HG03196 (cell line): ENCODE data around the gene EPB41L2.
"Not testable (repeated sequence)": the region's sequence is repeated elsewhere in the genome, so short reads cannot be mapped to it uniquely, and the experiment has no call there.

Experiments used
- ATAC-seq: cut with Tn5 transposase; IDR thresholded peaks from one replicate; pipeline ENCODE4 v1.9.1; 2021; ENCODE audit not compliant: unreplicated experiment

Gene EPB41L2

GRCh38 chr6:131063028-131063763, at the start of gene EPB41L2:
Gene EPB41L2 (minus strand): TSS chr6:131063245. CDS start chr6:130956485, 106,760 bp downstream.
- ATAC-seq = peak; percentile 72

DNA sequence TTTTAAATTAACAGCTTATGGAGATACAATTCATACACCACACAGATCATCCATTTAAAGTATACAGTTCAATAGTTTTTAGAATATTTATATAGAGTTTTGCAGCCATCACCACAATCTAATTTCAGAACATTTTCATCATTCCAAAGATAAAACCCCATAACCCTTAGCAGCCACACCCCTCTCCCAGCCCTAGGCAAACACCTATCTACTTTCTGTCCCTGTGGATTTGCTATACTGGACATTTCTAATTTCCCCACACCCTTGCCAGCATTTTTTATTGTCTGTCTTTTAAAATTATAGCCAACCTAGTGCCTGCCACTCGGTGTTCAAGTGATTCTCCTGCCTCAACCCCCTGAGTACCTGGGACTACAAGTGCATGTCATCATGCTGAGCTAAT, 49.2 kb upstream of the EPB41L2 start:
- ATAC-seq = no peak

DNA sequence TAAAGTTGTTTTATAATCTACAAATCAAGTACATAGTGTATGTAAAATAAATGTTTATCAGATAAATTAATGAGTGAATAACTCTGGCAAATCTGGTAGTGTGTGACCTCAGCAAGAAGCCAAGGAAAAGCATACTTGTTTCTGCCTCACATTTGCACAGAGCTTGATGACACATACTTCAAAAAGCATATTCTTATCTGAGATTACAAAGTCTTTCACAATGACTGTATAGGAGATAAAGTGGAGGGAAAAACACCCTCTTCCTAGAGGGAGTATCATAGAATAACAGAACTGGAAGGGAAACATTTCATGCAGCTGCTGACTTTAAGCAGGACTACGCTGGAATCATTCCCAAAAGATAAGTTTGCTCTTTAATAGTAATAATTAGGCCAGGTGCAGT, 44.1 kb upstream of the EPB41L2 start:
- ATAC-seq = no peak

GRCh38 chr6:131103901-131104300, 40.9 kb upstream of the EPB41L2 start:
- ATAC-seq = no peak

- no peak for ATAC-seq
Observed at GRCh38 chr6:131103296-131103695, 40.3 kb upstream of the EPB41L2 start.

DNA sequence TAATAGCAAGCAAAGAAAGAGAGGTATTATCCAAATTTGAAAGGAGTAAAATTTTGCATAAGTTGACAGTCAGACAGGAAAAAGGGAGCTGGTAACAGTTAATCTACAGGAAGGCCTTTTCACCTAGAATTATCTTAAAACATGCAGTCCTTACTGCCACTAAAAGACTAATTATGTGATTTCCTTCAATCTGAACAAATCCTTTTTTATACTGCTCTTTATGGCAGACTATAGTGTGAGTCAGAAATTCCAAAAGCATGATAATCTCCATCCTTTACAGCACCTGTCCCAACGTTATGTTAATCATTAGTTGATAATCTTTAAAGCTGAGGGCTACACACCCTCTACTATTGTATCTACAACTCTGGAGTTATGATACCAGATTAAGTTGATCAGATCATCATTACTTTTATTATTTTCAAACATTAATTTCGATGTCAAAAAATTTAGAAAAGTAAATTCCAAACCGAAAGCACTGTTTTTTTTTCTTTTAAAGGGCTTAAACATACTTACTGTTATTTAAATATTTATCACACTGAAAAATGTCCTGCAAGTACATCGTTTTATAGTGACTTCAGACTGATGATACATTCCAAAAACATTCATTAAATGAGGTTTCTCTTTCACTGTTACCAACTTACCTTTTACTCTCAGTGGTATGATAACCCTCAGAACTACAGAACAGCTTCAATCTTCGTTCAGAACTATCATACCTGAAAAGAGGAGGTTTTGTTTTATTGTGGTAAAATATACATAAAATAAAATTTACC, 39.1 kb upstream of the EPB41L2 start:
- no peak for ATAC-seq

DNA sequence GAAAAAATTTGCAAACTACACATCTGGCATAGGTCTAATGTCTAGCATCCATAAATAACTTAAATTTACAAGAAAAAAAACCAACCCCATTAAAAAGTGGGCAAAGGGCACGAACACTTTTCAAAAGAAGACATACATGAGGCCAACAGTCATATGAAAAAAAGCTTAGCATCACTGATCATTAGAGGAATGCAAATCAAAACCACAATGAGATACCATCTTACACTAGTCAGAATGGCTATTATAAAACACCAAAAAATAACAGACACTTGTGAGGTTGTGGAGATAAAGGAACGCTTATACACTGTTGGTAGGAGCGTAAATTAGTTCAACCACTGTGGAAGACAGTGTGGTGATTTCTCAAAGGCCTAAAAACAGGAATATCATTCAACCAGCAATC, 33.7 kb upstream of the EPB41L2 start:
- no peak for ATAC-seq

- no peak for ATAC-seq
Observed at GRCh38 chr6:131093334-131093733, 30.3 kb upstream of the EPB41L2 start.

- not testable (repeated sequence) for ATAC-seq
Observed at GRCh38 chr6:131091944-131092343, 28.9 kb upstream of the EPB41L2 start.

GRCh38 chr6:131090339-131090738, 27.3 kb upstream of the EPB41L2 start:
- ATAC-seq = not testable (repeated sequence)

DNA sequence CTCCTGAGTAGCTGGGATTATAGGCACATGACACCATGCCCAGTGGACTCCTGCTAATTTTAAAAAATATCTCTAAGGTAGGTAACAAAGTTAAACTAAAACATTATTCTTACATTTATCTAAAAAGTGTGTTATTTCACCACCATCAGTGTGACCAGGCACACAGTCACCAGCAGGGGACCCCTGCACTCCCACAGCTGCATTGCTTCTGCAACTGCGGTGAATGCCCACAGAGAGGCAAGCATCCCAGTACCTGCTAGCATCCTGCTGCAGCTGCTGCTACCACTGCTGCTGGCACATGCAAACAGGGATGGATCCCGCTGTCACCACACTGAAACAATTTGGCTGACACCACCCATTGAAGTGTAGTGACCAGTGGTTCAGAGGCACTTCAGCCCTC, 21.9 kb upstream of the EPB41L2 start:
- ATAC-seq = no peak

DNA sequence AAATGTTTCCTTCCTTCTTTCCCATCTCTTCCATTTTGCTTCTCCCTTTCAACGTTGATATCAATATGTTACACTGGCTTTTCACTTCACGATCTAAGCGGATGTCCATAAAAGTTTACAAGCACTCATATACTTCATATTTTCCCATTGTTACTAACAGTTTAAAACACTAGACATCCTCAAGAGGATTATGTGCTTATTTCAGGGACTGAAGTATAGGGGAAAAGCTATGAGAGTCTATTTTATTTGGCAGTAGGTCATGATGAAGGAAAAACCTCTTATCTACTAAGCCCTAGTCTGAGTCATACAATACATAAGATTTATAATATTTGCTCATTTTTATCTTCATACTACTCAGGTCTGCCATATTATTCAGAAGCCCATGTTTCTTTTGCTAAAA, 20.6 kb upstream of the EPB41L2 start:
- no peak for ATAC-seq

GRCh38 chr6:131082335-131082734, 19.3 kb upstream of the EPB41L2 start:
- no peak for ATAC-seq

GRCh38 chr6:131080084-131080483, 17.0 kb upstream of the EPB41L2 start:
- ATAC-seq = no peak

- no peak for ATAC-seq
Observed at GRCh38 chr6:131073577-131073976, 10.5 kb upstream of the EPB41L2 start.

GRCh38 chr6:131070061-131070460, 7.0 kb upstream of the EPB41L2 start:
- ATAC-seq = no peak

DNA sequence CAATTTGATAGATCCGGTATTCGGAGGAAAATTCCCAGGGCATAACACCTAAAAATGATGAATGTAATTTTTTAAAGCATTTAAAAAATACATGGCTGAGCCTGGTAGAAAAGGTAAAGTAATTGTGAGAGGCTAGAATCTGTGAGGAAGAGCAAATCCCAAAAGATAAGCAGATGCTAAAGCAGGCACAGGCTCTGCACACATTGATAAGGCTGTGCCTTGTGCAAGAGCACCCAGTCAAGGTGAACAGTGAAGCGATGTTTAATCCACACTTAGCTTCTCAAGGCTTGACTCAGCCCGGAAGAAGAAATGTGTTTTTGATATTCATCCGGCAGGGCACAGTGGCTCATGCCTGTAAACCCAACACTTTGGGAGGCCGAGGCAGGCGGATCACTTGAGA, 5.1 kb upstream of the EPB41L2 start:
- ATAC-seq = no peak

DNA sequence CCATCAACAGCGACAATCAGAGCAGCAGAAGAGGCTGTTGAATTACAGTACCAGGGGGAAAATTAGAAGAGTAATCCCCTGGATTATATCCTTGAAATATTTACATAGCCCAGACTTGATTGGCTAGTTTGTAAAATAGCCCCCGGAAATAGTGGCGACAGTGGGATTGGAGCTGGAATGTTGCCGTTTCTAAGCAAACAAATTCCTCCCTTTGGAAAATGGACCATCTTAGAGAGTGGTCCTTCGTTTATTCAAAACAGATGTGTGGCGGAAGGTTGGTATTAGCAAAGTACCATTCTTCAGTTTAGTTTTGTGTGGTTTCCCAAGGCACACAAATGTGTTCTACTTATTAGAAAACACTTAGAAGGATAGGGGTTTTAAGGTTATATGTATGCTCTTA, 4.5 kb upstream of the EPB41L2 start:
- no peak for ATAC-seq

DNA sequence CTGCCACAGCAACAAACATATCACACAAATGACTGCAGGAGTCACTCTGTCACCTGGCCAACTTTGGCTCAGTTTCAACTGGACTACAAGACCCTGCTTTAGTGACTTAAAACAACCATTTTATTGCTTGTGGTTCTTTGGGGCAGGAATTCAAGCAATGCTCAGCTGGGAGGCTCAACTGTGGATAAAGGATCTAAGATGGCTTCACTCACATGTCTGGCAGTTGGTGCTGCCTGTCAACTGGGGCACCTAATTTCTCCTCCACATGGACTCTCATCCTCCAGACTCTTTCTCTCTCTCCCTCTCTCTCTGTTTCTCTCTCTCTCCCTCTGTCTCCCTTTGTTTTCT, 2.8 kb upstream of the EPB41L2 start:
- ATAC-seq = no peak

DNA sequence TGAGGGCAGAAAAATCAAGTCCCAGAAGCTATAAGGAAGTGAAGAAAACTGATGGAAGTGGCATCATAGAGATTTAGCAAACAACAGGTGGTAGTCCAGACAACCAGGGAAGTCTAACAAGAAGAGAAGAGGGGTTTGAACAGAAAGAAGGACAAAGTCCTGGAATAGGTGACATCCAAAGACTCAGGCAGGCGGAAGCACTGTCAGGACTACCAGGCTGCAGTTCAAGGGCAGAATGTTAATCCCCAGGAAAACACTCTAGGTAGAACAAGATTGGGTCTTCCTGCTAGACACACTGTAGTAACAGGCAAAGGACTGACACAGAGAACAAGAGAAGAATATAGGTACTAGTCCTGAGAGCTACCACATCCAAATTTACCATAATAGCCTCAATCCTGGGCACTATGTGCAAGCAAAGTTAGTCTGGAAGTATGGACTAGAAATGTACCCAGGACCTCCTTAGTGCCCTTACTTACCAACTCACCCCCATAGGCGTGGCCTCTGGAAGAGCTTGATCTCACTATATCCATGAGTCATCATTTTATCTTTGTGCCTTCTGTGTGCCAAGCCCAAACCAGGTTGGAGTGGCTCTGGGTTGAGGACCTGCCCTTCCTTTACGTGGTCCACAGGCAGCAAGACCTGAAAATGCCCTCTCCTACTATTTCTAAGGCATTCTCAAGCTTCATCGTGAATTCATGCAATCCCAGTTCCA, 2.2 kb upstream of the EPB41L2 start:
- no peak for ATAC-seq

- no peak for ATAC-seq
Observed at GRCh38 chr6:131063764-131064272, 773 bp upstream of the EPB41L2 start.
